Activated naive CD4-positive, alpha-beta T cell treated with anti-CD3 and anti-CD28 coated beads, Interleukin-2, amount 10 ng/mL, durations not matched to agents 5 hours and 36 hours (primary cell): ENCODE data around the gene AKR1D1. TPM values are rescaled to one million over a fixed set of nuclear protein-coding genes. Genes with fewer than 3 reads are reported as not detected.

ENCODE experiments used
- total RNA-seq, 2 experiments: library from RNA; stranded (reverse); gene quantifications; one replicate each; pipeline ENCODE4 v1.2.3, GENCODE V29; 2021

AKR1D1 gene, protein sequence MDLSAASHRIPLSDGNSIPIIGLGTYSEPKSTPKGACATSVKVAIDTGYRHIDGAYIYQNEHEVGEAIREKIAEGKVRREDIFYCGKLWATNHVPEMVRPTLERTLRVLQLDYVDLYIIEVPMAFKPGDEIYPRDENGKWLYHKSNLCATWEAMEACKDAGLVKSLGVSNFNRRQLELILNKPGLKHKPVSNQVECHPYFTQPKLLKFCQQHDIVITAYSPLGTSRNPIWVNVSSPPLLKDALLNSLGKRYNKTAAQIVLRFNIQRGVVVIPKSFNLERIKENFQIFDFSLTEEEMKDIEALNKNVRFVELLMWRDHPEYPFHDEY
- total RNA-seq: not detected

DNA sequence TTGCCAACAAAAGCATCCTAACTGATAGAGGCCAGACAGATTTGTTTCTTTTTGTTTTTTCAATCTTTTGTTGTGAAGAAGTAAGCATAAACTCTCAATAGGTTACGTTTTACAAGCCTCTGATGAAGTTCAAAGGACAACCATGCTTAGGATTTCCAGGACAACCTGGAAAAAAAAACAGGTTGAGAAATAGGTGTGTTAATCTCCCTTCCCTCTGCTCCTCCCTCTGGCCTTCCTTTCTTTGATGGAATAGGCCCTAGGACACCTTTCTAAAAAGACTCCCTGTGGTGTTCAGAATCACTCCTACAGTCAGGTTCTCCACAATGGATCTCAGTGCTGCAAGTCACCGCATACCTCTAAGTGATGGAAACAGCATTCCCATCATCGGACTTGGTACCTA lies at the start of gene AKR1D1:
Gene AKR1D1 (plus strand): TSS at position 264 of the 400 bp plus-strand sequence. CDS start 60 bp downstream, at position 324.

Other genes starting within 250 kb of the AKR1D1 start
- gene DGKI, start 229.5 kb upstream of the AKR1D1 start, total RNA-seq: under 1 TPM; 0.05 to 0.46 TPM
- gene CREB3L2, start 74.4 kb upstream of the AKR1D1 start, total RNA-seq: 10 to 100 TPM; 28.6 to 30.5 TPM